OCI-LY7 (cell line): ENCODE measurements around the gene ABL2.

ENCODE experiments used
- CTCF ChIP-seq: fragments of 200-600 bp; sonication (generic); conservative IDR thresholded peaks from 2 replicates; pipeline ENCODE4 v1.5.1; 2014; ENCODE audit warnings: mild to moderate bottlenecking, antibody characterized with exemption, low read length, moderate library complexity, mixed read lengths
- EZH2phosphoT487 ChIP-seq: fragments of 200-600 bp; sonication (generic); IDR thresholded peaks from 2 replicates; pipeline ENCODE4 v1.6.1; 2018; ENCODE audit warnings: low read depth, borderline replicate concordance, mild to moderate bottlenecking, mixed run types, antibody characterized with exemption, low read length, moderate library complexity, mixed read lengths

GRCh38 chr1:179115181-179115580 is 114.3 kb downstream of the ABL2 start:
- no peak for TF ChIP-seq CTCF
- no peak for TF ChIP-seq EZH2phosphoT487
